Skin of body (tissue), 2 donors: ENCODE data around the gene MATK. TPM values are rescaled to one million over a fixed set of nuclear protein-coding genes. Genes with fewer than 3 reads are reported as not detected.

Experiments used
- DNase-seq: peaks from one replicate; lab custom pipeline; 2025; lab: John Stamatoyannopoulos, UW
- total RNA-seq: library from RNA; depleted of rRNA; stranded (reverse); fragments of >200 nt; gene quantifications from one replicate; pipeline ENCODE4 v1.2.3, GENCODE V29; 2014

Gene MATK
- total RNA-seq, 1 donor from 2014 or later, result 0.99 TPM

DNA sequence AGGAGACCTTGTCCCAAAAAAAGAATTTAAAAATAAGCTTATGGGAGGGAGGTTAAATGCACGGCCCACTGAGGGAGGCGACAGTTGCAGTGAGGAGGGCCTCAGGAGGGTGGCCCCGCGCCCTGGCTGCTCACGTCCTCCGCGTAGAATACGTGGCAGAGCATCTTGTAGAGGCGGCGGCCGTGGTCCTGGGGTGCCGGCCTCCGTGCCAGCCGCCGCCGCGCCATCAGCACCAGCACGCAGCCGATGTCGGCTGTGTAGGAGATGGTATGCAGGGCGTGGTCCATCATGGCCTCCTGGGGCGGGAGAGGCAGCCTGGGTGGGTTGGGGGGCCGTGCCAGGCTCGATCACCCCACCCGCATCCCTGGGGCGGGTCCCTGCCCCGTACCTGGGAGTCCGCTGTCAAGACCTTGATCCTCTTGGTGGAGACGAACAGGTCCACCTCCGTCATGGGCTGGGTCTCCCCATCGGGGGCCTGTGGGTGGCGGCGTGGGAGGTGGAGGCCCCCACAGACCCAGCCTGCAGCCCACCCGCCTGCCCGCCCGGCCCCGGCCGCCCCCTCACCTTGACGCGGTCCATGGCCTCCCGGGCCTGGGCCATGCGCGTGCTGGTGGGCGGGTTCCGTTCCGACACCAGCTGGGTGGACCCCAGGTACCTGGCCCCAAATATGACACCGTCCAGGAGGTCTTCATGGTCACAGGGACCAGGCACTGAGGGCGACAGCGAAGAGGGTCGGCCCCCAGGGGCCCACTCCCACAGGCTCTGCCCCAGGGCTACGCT, 32.4 kb downstream of the MATK start:
- DNase-seq, result no peak

DNA sequence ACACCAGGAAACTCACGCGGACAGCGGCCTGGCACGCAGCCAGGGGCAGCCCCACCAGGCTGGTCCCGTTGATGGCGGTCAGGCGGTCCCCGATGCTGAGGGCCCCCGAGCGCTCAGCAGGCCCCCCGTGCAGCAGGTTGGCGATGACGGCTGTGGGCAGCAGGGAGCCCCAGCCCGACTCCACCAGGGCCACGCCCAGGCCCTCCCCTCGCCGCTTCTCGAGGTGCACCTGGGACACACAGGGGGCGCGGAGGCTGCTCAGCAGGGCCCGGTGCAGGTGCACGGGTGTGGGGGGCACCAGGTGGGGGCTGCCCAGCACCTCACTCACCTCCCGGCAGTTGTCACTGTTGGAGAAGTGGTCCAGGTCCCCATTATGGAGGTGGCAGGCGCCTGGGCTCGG, 33.7 kb downstream of the MATK start:
- DNase-seq, result no peak

DNA sequence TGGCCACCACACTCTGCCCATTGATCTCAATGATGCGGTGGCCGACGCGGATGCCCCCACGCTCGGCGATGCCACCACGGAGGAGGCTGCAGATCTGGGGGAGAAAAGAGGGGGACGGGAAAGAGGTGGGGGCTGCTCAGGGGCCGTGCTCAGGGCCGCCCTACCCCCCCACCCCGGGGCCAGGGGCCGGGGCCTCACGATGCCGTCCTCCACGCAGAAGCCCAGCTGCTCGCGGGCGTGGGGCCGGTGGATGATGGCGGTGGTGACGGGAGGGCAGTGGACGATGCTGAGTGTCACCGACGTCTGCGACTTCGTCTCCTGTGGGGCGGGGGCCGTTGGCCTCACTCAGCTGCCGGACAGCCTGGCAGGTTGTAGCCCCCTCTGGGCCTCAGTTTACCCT, 34.9 kb downstream of the MATK start:
- DNase-seq, result no peak

DNA sequence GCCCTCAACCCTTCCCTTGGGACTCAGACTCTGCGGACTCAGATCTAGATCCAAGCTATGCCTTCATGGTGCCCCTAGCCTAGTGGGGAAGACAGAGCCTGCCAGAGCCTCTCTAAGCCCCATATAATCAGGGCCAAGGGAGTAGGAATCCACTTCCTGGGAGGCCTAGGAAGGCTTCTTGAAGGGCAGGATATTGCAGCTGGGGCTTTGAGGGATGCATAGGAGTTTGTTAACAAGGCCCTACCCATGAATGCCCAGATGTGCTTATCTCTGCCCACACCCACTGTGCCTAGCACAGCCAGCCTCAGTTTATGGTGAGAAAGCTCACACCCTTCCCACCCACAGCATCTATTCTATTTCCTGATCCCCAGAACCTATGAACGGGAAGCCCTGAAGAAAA, 36.0 kb downstream of the MATK start:
- no peak for DNase-seq

DNA sequence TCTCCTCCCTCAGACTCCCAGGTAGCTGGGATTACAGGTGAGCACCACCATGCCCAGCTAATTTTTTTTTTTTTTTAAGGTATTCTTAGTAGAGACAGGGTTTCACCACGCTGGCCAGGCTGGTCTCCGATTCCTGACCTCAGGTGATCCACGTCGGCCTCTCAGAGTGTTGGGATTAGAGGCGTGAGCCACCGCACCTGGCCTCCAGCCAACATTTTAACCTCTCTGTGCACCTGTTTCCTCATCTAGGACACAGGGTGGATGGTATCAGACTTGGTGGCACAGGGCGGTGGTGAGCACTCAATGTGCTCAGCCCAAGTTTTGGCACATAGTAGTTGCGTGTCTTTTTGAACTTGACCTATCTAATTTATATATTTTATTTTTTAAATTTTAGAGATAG, 37.2 kb downstream of the MATK start:
- DNase-seq, result no peak

DNA sequence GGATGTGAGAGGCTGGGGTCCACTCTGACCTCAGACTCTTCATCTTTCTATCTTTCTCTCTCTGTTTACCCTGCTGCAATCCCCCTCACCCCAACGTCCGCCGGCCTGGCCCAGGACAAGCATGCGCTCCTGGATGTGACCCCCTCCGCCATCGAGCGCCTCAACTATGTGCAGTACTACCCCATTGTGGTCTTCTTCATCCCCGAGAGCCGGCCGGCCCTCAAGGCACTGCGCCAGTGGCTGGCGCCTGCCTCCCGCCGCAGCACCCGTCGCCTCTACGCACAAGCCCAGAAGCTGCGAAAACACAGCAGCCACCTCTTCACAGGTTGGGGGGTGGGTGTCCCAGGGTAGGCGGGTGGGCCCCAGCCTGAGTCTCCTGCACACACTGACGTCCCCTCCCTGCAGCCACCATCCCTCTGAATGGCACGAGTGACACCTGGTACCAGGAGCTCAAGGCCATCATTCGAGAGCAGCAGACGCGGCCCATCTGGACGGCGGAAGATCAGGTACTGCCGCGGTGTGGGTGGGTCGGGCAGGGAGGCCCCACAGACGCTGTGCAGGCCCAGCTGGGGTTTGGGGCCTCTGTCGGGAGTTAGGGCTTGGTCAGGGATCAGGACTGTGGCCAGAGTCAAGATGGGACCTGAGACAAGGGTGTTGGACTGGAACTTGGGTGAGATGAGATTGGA, 39.7 kb downstream of the MATK start:
- DNase-seq, result no peak

DNA sequence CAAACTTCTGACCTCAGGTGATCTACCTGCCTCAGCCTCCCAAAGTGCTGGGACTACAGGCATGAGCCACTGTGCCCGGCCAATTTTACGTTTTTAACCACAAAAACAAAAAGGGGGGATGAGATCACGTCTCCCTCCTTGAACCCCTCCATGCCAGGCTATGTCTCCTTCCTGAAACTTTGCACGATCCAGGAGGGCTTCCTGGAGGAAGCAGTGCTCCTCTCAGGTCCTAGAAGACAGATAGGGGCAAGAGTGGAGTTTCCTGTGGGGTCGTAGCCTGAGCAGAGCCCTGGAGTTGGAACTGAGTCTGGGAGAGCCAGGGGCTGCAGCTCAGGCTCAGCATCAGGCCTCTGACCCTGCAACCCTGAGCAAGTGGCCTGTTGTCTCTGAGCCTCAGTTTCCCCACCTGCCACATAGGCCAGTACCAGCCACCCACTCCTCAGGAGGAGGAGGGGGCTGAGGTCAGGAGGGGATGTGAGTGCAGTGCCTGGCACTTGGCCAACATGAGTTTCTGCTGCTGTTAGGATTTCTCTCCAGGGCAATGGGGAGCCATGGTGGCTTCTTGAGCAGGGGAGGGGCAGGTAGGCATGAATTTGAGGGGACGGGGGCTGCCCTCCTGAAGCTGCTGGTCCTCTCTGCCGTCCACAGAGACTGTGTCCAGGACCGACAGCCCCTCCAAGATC, 40.7 kb downstream of the MATK start:
- DNase-seq, result no peak

DNA sequence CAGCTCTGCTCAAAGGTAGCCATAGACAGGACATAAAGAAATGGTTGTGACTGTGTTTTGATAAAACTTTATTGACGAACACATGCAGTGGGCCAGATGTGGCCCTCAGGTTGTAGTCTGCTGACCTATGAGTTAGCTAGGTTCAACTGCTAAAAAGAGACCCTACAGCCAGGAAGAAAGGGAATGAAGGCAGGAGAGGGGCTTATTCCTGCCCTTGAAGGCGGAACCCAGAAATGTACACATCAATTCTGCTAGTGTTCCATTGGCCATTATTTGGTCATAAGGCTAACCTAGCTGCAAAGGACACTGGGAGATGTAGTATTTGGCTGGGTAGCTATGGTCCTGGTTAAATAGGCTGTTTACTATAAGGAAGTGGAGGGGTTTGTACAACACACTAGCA, 42.7 kb downstream of the MATK start:
- no peak for DNase-seq

DNA sequence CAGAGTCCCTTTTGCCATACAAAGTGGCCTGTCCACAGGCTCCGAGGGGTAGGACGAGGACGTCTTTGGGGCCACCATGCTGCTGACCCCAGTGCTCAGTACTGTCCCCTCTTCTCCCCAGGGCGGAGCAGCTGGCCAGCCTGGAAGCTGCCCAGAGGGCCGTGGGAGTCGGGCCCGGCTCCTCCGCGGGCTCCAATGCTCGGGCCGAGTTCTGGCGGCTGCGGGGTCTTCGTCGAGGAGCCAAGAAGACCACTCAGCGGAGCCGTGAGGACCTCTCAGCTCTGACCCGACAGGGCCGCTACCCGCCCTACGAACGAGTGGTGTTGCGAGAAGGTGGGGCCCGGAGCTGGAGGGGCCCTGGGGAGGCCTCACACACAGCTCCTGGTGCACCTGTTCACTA, 45.8 kb downstream of the MATK start:
- no peak for DNase-seq

DNA sequence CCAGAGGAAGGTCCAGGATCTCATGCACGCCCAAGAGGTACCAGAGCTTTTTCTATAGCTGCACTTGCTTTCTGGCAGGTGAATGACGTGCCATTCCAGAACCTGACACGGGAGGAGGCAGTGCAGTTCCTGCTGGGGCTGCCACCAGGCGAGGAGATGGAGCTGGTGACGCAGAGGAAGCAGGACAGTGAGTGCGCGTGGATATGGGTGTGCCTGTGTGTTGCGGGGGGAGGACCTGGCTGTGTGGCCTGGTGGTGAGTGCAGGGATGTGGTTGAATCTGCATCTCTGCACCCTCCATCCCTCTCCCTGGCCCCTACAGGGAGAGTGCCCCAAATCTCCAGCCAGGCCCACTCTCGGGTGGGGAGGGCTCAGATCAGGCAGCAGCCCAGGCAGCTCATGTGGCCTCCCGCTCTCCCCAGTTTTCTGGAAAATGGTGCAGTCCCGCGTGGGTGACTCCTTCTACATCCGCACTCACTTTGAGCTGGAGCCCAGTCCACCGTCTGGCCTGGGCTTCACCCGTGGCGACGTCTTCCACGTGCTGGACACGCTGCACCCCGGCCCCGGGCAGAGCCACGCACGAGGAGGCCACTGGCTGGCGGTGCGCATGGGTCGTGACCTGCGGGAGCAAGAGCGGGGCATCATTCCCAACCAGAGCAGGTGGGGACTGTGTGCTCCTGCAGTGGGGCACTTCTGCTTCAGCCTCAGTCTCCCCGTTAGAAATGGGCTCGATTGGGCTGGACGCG, 47.5 kb downstream of the MATK start:
- no peak for DNase-seq

DNA sequence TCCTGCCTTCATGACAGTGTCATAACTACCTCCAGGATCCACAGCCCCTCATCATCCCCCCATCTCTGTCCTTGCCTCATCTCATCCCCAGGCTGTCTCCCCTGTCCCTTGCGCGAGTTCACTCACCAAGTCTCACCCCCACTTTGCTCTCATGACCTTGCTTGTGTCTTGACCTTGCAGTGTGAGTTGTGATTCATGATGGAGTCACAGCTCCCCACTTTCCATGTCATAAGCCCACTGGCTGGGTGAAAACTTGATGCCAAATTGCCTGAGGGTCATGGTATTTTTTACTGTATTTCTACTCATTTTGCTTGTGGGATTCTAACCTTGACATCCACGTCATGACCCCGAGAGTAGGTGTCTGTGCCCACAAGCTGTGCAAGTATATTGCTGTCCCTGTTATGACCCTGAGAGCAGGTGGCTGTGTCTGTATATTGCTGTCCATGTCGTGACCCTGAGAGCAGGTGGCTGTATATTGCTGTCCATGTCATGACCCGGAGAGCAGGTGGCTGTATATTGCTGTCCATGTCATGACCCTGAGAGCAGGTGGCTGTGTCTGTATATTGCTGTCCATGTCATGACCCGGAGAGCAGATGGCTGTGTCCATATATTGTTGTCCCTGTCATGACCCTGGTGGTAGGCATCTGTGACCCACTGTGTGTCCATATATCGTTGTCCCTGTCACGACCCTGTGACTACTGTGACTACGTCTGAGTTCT, 48.5 kb downstream of the MATK start:
- DNase-seq, result no peak

DNA sequence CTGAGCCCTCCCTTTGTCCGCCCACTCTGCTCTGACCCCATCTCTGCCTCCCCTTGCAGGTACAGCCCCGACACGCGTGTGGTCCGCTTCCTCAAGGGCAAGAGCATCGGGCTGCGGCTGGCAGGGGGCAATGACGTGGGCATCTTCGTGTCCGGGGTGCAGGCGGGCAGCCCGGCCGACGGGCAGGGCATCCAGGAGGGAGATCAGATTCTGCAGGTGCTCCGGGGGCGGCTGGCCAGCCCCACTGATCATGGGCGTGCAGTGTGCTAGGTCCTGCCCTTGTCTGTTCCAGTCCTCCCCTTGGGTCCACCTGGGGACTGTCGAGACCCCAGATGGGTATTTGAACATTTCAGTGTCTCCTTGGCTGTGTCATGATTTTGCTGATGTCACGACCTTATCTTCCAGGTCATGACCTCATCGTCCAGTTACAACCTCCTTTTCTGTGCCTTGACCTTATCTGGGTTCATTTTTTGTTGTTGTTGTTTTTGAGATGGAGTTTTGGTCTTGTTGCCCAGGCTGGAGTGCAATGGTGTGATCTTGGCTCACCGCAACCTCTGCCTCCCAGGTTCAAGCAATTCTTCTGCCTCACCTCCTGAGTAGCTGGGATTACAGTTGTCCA, 50.0 kb downstream of the MATK start:
- no peak for DNase-seq

DNA sequence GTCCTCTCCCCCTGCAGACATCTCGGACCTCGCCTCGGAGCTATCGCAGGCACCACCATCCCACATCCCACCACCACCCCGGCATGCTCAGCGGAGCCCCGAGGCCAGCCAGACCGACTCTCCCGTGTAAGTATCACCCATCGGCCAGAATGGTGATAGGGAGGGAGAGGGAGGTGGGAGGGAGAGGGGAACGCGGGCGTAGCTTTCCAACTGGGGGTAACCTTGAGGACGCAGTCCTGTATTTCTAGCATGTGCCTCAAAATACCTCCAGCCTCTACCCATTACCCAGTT, 51.9 kb downstream of the MATK start:
- no peak for DNase-seq

DNA sequence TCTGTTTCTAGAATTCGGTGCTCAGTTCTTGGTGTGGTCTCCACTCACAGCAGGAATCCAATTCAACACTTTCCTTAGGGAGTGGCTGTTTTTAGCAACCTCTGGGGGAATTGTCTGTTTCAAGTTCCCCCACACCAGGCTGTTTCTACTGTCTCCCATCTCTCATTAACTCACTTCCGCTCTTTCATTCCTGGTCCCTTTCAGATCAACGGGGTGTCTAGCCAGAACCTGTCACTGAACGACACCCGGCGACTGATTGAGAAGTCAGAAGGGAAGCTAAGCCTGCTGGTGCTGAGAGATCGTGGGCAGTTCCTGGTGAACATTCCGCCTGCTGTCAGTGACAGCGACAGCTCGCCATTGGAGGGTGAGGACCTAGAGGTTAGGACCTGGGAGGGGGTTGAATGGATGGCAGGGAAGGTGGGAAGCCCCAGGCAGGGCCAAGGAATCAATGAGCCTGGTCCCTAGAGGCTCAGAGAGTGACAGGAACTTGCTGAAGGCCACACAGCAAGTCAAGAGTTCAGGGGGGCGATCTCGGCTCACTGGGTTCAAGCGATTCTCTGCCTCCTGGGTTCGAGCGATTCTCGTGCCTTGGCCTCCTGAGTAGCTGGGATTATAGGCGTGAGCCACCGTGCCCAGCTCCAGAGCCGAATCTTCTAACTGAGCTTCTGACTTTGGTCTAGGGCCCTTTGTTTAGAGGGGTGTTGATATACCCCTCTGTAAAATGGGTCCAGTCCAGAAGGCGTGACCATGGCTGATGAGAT, 52.5 kb downstream of the MATK start:
- DNase-seq, result no peak

DNA sequence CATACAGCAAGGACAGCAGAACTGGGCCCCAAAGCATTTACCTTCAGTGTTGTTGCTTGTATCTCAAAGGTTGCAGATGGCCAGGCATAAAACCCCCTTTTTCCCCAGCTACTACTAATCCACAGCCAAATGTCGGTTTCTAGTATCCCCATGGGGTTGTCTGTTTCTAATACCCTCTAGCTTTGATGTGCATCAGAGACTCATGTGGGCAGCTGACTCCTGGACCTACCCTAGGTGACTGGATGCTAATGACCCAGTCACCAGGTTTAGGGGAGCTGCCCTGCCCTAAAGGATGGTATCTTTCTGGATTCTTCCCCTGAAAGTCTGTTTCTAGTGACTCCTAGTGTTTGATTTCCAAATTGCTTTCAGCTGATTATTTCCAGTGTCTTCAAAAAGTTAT, 54.1 kb downstream of the MATK start:
- no peak for DNase-seq

DNA sequence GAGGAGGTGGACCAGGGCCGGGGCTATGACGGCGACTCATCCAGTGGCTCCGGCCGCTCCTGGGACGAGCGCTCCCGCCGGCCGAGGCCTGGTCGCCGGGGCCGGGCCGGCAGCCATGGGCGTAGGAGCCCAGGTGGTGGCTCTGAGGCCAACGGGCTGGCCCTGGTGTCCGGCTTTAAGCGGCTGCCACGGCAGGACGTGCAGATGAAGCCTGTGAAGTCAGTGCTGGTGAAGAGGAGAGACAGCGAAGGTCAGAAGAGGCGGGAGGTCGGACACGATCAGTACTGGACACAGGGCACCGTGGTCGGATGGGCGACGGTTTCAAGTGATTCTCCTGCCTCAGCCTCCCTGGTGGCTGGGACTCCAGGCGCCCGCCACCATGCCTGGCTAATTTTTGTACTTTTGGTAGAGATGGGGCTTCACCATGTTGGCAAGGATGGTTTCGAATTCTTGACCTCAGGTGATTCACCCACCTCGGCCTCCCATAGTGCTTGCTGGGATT, 55.7 kb downstream of the MATK start:
- DNase-seq, result no peak
